Calu3 (cell line): ENCODE measurements around the gene OPCML. TPM values are rescaled to one million over a fixed set of nuclear protein-coding genes. Genes with fewer than 3 reads are reported as not detected.

Experiments used
- BruUV-seq: library from RNA; stranded (reverse); fragments of 400-500 nt; replicated peaks from 2 replicates; lab custom pipeline; 2021; lab: Mats Ljungman, UMichigan
- CTCF ChIA-PET: fragments of 300-600 bp; sonication (Branson Sonifier 250); formaldehyde crosslinking; loops from one replicate; lab custom pipeline; 2022; ENCODE audit warnings: antibody characterized with exemption; lab: Charles Lee
- DNase-seq: peaks from one replicate; pipeline ENCODE4 v3.0.0; 2022
- H3K27ac Mint-ChIP-seq: one replicate; pipeline ENCODE4 v1.8.0; 2022; ENCODE audit warnings: mixed read lengths; ENCODE audit not compliant: unreplicated experiment
- H3K27me3 Mint-ChIP-seq: one replicate; pipeline ENCODE4 v1.8.0; 2022; ENCODE audit warnings: mixed read lengths; ENCODE audit not compliant: unreplicated experiment
- H3K36me3 Mint-ChIP-seq: one replicate; pipeline ENCODE4 v1.8.0; 2022; ENCODE audit warnings: mild to moderate bottlenecking, moderate library complexity, mixed read lengths; ENCODE audit not compliant: insufficient read depth, unreplicated experiment
- H3K4me1 Mint-ChIP-seq: one replicate; pipeline ENCODE4 v1.8.0; 2022; ENCODE audit warnings: mild to moderate bottlenecking, low read depth, mixed read lengths; ENCODE audit not compliant: unreplicated experiment
- H3K4me3 Mint-ChIP-seq: one replicate; pipeline ENCODE4 v1.8.0; 2022; ENCODE audit warnings: mild to moderate bottlenecking, low read depth, moderate library complexity, mixed read lengths; ENCODE audit not compliant: unreplicated experiment
- H3K9me3 Mint-ChIP-seq: one replicate; pipeline ENCODE4 v1.8.0; 2022; ENCODE audit warnings: low read depth, mixed read lengths; ENCODE audit not compliant: unreplicated experiment
- CTCF ChIP-seq: fragments of 200-600 bp; IDR thresholded peaks from one replicate; pipeline ENCODE4 v1.8.0; 2022; ENCODE audit warnings: antibody characterized with exemption; ENCODE audit not compliant: unreplicated experiment
- intact Hi-C: fragments of 100-400 bp; cut with micrococcal nuclease; formaldehyde crosslinking; loops from one replicate; pipeline ENCODE4 v1.10.0; 2022; ENCODE audit not compliant: unreplicated experiment
- total RNA-seq: library from RNA; stranded (reverse); gene quantifications from 2 replicates; pipeline ENCODE4 v1.2.3, GENCODE V29; 2022

OPCML gene
- total RNA-seq, 1 experiment from 2014 or later = not detected

GRCh38 chr11:132405728-132406127 lies 1126.6 kb downstream of the OPCML start:
- TF ChIP-seq CTCF = no peak
- H3K27ac Mint-ChIP-seq = no peak overlapping the region
- peaks cover 32% of the 10 kb centered on the region for H3K9me3 Mint-ChIP-seq
- no peak overlapping the region for H3K4me3 Mint-ChIP-seq
- BruUV-seq = no TSS peak
- CTCF ChIA-PET = no interaction called here
- DNase-seq = no peak
- H3K4me1 Mint-ChIP-seq = no peaks in the 10 kb centered on the region
- no peaks in the 10 kb centered on the region for H3K36me3 Mint-ChIP-seq
- no peaks in the 10 kb centered on the region for H3K27me3 Mint-ChIP-seq
- intact Hi-C loops = no loop called here

DNA sequence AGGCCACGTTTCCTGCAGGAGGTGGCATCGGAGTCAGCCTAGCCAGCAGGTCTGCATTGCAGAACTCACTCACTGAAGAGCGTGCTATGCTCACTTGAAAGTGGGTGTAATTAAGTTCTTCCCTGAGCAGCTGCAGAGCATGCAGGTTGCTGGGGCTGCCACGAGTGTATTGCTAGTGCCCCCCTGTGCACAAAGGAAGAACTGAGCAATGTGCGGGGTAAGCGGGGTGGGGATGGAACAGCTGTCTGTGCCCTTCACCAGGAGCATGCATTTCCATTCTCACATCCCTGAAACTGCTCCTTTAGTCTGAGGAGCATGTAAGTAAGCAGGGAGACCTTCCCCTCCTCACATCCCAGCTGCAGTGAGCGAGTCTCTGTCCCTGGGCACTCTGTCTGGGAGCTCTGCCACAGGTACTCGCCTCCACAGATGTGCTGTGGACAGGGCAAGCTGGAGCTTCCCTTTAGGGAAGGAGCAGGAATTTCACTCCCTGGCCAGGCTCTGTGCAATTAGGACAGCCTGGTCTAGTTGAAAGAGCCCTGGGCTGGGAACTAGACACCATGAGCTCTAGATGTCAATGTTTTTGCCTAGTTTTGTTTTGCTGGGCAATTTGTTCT lies 1130.1 kb downstream of the OPCML start:
- H3K27me3 Mint-ChIP-seq = no peaks in the 10 kb centered on the region
- H3K36me3 Mint-ChIP-seq = no peaks in the 10 kb centered on the region
- TF ChIP-seq CTCF = no peak
- no peak overlapping the region for H3K27ac Mint-ChIP-seq
- no peak overlapping the region for H3K4me3 Mint-ChIP-seq
- intact Hi-C loops = no loop called here
- BruUV-seq = no TSS peak
- CTCF ChIA-PET = no interaction called here
- no peak for DNase-seq
- no peaks in the 10 kb centered on the region for H3K4me1 Mint-ChIP-seq
- peaks cover 27% of the 10 kb centered on the region for H3K9me3 Mint-ChIP-seq

DNA sequence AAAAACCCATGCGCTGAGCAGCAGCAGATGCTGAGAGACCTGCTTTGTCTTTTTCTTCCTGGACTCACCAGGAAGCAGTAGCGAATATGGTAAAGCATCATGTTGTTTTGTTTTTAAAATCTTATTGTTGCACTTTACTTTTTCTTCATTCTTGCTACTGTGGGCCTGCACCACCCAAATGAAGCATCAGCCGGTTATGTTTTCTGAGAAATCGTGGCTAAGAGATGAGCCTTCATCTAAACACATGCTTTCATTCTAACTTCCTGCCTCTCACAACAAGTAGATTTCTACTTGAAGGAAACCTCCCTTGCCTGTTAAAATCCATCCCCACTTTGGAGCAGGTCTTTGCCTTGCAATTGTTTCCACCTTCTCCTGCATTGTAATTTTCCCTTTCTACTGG lies 1136.0 kb downstream of the OPCML start:
- intact Hi-C loops = no loop called here
- Mint-ChIP-seq H3K4me3 (no peak overlapping the region), H3K9me3 (peaks cover 26% of the 10 kb centered on the region), H3K36me3 (no peaks in the 10 kb centered on the region), H3K4me1 (no peaks in the 10 kb centered on the region), H3K27me3 (no peaks in the 10 kb centered on the region), H3K27ac (no peak overlapping the region)
- no TSS peak for BruUV-seq
- no peak for DNase-seq
- TF ChIP-seq CTCF = no peak
- CTCF ChIA-PET = no interaction called here

GRCh38 chr11:132395434-132395833 lies 1136.9 kb downstream of the OPCML start:
- Mint-ChIP-seq H3K27me3 (no peaks in the 10 kb centered on the region), H3K9me3 (peaks cover 23% of the 10 kb centered on the region), H3K4me1 (no peaks in the 10 kb centered on the region), H3K36me3 (no peaks in the 10 kb centered on the region), H3K27ac (no peak overlapping the region), H3K4me3 (no peak overlapping the region)
- no TSS peak for BruUV-seq
- DNase-seq = no peak
- CTCF ChIA-PET = no interaction called here
- no peak for TF ChIP-seq CTCF
- intact Hi-C loops = no loop called here
